SU-DHL-6 (cell line): ENCODE results near the gene EPB41L4B.

Experiments used
- H2AFZ ChIP-seq: fragments of 200-600 bp; sonication (generic); 2 replicates; pipeline ENCODE4 v1.6.1; 2014; ENCODE audit warnings: low read depth, mild to moderate bottlenecking, moderate library complexity, mixed read lengths, antibody characterized with exemption, low read length; ENCODE audit not compliant: severe bottlenecking
- H3F3A ChIP-seq: fragments of 200-600 bp; shearing (Covaris generic); 2 replicates; pipeline ENCODE4 v1.6.0; 2016; ENCODE audit warnings: antibody characterized with exemption, mild to moderate bottlenecking; ENCODE audit not compliant: insufficient read depth
- H3K27ac ChIP-seq: fragments of 200-600 bp; sonication (generic); 2 replicates; pipeline ENCODE4 v1.5.1; 2016; ENCODE audit warnings: low read depth, mild to moderate bottlenecking, low read length, moderate library complexity, mixed read lengths
- H3K27me3 ChIP-seq: fragments of 200-600 bp; sonication (generic), shearing (Covaris generic); 2 replicates; pipeline ENCODE4 v1.6.0; 2014; ENCODE audit warnings: mild to moderate bottlenecking, low read length
- H3K36me3 ChIP-seq: fragments of 200-600 bp; sonication (generic); 2 replicates; pipeline ENCODE4 v1.6.1; 2014; ENCODE audit warnings: mild to moderate bottlenecking, low read length, mixed read lengths
- H3K4me2 ChIP-seq: fragments of 300-600, 200-600 bp; shearing (Covaris generic), sonication (generic); 2 replicates; pipeline ENCODE4 v1.6.0; 2014; ENCODE audit warnings: low read length, low read depth, mild to moderate bottlenecking; ENCODE audit not compliant: poor library complexity, severe bottlenecking
- H3K4me3 ChIP-seq: fragments of 200-600 bp; sonication (generic); 2 replicates; pipeline ENCODE4 v1.5.1; 2014; ENCODE audit warnings: antibody characterized with exemption, low read length, mild to moderate bottlenecking, mixed read lengths; ENCODE audit not compliant: insufficient read depth, poor library complexity, severe bottlenecking
- H3K79me2 ChIP-seq: fragments of 200-600 bp; sonication (generic); 2 replicates; pipeline ENCODE4 v1.6.1; 2014; ENCODE audit warnings: mild to moderate bottlenecking, low read length, moderate library complexity; ENCODE audit not compliant: insufficient read depth
- H3K9ac ChIP-seq: fragments of 200-600 bp; sonication (generic); 2 replicates; pipeline ENCODE4 v1.7.0; 2014; ENCODE audit warnings: mild to moderate bottlenecking, low read length
- H3K9me2 ChIP-seq: fragments of 200-600 bp; sonication (generic); replicated peaks from 2 replicates; pipeline ENCODE4 v1.6.1; 2014; ENCODE audit warnings: low read length; ENCODE audit not compliant: insufficient read depth
- H3K9me3 ChIP-seq: fragments of 200-600 bp; sonication (generic); 2 replicates; pipeline ENCODE4 v1.6.1; 2014; ENCODE audit warnings: low read length, mixed read lengths; ENCODE audit not compliant: insufficient read depth
- H4K20me1 ChIP-seq: fragments of 200-600 bp; sonication (generic); 2 replicates; pipeline ENCODE4 v1.6.1; 2014; ENCODE audit warnings: low read depth, mild to moderate bottlenecking, antibody characterized with exemption, low read length, moderate library complexity, mixed read lengths
- EZH2phosphoT487 ChIP-seq: fragments of 200-600 bp; sonication (generic), shearing (Covaris generic); conservative IDR thresholded peaks from 2 replicates; pipeline ENCODE4 v1.6.1; 2018; ENCODE audit warnings: mild to moderate bottlenecking, antibody characterized with exemption, low read length, moderate library complexity, mixed read lengths
- TF ChIP-seq, protein P1 (sequence below): fragments of 200-600 bp; sonication (generic); IDR thresholded peaks from one replicate; pipeline ENCODE4 v1.5.1; 2017; ENCODE audit warnings: antibody characterized with exemption, mild to moderate bottlenecking, low read length, moderate library complexity; ENCODE audit not compliant: insufficient read depth, poor library complexity, severe bottlenecking

The EPB41L4B gene

DNA sequence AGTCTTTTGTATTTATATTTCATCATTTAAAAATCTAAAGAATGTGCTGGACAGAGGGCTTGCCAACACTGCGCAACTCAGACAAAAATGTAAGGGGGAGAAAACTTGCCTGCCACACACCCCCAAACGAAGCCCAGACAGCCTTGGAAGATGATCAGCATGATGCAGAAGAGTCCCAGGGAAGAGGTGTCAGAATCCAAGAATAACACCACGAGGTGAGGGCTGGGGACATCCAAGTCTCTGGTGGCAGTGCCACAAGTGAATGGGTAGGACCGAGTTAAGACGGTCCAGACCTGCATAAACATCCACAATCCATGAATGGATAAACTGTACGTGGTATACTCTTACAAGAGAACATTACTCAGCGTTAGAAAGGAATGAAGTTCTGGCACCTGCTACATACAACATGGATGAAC, 10.4 kb downstream of the EPB41L4B start:
- Histone ChIP-seq H3K9me2 (no peaks in the 10 kb centered on the region), H3K4me3 (no peak overlapping the region), H3K4me2 (no peak overlapping the region), H3K36me3 (no peaks in the 10 kb centered on the region), H3K27ac (no peak overlapping the region), H3F3A (no peaks in the 10 kb centered on the region), H4K20me1 (no peaks in the 10 kb centered on the region), H3K27me3 (no peaks in the 10 kb centered on the region), H3K9me3 (no peaks in the 10 kb centered on the region), H3K9ac (no peak overlapping the region), H2AFZ (no peak overlapping the region), H3K79me2 (no peaks in the 10 kb centered on the region)
- no peak for TF ChIP-seq EZH2phosphoT487
- TF ChIP-seq, protein P1, sequence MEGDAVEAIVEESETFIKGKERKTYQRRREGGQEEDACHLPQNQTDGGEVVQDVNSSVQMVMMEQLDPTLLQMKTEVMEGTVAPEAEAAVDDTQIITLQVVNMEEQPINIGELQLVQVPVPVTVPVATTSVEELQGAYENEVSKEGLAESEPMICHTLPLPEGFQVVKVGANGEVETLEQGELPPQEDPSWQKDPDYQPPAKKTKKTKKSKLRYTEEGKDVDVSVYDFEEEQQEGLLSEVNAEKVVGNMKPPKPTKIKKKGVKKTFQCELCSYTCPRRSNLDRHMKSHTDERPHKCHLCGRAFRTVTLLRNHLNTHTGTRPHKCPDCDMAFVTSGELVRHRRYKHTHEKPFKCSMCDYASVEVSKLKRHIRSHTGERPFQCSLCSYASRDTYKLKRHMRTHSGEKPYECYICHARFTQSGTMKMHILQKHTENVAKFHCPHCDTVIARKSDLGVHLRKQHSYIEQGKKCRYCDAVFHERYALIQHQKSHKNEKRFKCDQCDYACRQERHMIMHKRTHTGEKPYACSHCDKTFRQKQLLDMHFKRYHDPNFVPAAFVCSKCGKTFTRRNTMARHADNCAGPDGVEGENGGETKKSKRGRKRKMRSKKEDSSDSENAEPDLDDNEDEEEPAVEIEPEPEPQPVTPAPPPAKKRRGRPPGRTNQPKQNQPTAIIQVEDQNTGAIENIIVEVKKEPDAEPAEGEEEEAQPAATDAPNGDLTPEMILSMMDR = no peak

DNA sequence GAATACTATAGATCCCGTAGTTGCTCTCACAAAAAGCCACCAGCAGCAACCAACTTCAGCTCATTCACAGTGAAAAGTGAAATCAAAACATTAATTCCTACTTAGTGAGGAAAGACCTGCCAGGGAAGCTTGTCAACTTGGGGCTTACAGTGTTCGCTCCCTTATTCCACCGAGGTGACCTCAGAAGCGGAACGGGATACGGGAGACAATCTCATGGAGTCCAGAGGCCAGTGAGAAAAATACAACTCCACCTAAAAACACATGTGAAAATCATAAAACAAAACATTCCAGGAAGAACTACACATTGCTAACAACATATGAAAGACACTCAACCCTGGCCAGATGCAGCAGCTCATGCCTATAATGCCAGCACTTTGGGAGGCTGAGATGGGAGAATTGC, 11.6 kb downstream of the EPB41L4B start:
- Histone ChIP-seq H2AFZ (no peak overlapping the region), H3K27ac (no peak overlapping the region), H3K27me3 (no peaks in the 10 kb centered on the region), H3K79me2 (no peaks in the 10 kb centered on the region), H3K36me3 (no peaks in the 10 kb centered on the region), H3K9me3 (no peaks in the 10 kb centered on the region), H4K20me1 (no peaks in the 10 kb centered on the region), H3K4me2 (no peak overlapping the region), H3F3A (no peaks in the 10 kb centered on the region), H3K9me2 (no peaks in the 10 kb centered on the region), H3K4me3 (no peak overlapping the region), H3K9ac (no peak overlapping the region)
- TF ChIP-seq, protein P1 = no peak
- no peak for TF ChIP-seq EZH2phosphoT487

DNA sequence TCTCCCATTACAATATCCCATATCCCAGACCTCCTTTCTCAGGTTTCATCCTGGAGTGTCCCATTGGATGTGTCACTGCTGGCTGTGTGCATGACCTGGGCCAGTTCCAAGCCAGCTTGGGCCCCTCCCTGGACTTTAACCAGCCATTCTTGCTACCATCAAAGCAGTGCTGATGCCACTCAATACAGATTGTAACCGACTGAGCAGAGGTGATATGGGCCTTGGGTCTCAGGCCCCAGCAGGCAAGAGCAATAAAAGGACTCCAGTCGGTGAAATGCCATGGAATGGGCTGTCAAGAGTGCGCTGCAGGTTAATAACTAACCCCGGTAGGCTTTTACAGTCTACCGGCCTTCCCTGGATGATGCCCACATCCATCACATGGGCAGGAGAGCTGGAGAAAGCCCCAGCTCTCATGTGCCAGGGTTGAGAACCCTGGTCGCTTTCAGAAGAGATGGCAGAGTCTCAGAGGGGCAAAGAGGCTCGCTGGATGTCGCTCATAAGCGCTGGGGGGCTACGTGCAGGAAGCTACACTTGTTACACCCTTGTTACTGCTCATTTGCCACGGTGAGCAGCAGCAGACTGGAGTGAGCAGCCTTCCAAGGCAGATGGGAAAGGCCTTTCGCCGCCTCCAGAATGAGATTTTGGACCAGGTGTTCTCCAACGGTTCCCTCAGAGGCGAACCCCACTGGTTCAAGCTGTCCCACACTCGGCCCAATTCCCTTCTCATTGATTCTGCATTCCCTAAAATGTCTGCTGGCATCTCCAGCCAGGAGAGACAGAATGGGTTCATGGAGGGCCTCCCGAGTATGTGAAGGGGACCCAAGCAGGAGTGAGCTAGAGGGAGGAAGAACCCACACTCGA, 13.2 kb downstream of the EPB41L4B start:
- H2AFZ ChIP-seq = no peak overlapping the region
- no peak overlapping the region for H3K27ac ChIP-seq
- H3K4me2 ChIP-seq = no peak overlapping the region
- no peaks in the 10 kb centered on the region for H3K9me3 ChIP-seq
- TF ChIP-seq EZH2phosphoT487 = no peak
- TF ChIP-seq, protein P1 = no peak
- no peaks in the 10 kb centered on the region for H3F3A ChIP-seq
- H3K79me2 ChIP-seq = no peaks in the 10 kb centered on the region
- no peaks in the 10 kb centered on the region for H3K9me2 ChIP-seq
- H3K36me3 ChIP-seq = no peaks in the 10 kb centered on the region
- no peak overlapping the region for H3K9ac ChIP-seq
- no peaks in the 10 kb centered on the region for H4K20me1 ChIP-seq
- no peaks in the 10 kb centered on the region for H3K27me3 ChIP-seq
- H3K4me3 ChIP-seq = no peak overlapping the region
